ENCODE data around the gene KCNJ6.

KCNJ6 gene

DNA sequence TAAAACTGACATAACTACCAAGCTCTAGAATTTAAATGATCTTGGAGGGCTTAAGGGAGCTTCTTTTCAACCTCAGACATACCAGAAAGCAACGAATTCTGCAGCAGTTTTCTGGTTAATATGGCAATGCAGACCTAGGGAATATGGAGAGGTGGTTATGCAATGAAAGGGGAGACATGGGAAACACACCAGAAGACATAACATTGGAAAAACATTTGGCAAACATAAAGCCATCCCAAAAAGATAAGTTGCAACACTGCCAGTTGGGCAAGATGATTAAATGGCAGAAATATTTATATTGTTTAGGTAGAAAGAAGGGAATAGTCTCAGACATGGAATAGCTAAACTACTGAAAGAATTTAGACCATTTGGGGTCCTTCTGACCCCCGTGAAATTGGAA lies 104.5 kb downstream of the KCNJ6 start:
- no peak for DNase-seq

DNA sequence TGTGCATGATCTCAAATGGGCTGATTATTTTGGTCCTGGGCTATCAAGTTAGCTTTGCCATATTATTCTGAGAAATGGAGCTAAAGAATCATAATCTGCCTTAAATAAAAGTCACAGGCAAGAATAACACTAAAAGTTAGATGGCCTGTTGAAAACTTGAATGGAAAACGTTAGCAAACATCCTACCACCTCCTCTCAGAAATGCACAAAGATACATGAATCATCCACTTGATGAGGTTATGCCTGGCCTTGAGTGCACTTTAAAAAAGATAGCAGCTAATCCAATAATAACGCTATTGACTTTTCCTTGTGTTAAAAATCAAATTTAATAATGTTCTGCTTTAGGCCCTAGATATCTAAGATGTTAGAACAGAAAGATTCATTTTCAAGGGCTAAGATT lies 108.0 kb downstream of the KCNJ6 start:
- no peak for DNase-seq

DNA sequence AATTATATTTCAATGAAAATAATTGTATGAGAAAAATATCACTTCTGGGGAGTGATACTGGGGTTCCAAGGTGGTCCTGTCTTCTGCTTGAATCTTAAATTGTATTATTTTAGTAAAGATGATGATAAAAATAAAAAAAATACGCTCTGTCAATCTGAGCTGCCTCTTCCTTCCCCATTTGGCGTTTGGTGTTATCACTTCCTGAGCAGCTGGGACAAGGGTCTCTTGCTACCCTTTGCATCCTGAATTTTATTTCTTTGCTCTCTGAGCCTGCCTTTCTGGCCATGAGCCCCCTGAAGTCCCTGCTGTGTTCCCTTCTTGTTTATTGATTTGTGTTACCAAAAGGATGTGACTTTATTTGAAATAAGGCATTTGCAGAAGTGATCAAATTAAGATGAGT lies 111.0 kb downstream of the KCNJ6 start:
- DNase-seq, result no peak

DNA sequence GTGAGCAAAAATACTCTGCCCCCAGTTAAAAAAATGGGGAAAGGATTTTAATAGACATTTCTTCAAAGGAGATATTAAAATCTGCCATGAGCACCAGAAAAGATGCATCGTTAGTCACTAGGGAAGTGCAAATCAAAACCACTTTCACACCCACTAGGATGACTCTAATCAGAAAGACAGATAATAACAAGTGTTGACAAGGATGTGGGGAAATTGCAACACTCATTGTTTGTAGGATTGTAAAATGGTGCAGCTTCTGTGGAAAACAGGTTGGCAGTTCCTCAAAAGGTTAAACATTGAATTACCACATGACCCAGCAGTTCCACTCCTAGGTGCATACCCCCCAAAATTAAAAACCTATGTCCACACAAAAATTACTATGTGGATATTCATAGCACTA lies 112.3 kb downstream of the KCNJ6 start:
- DNase-seq, result no peak

DNA sequence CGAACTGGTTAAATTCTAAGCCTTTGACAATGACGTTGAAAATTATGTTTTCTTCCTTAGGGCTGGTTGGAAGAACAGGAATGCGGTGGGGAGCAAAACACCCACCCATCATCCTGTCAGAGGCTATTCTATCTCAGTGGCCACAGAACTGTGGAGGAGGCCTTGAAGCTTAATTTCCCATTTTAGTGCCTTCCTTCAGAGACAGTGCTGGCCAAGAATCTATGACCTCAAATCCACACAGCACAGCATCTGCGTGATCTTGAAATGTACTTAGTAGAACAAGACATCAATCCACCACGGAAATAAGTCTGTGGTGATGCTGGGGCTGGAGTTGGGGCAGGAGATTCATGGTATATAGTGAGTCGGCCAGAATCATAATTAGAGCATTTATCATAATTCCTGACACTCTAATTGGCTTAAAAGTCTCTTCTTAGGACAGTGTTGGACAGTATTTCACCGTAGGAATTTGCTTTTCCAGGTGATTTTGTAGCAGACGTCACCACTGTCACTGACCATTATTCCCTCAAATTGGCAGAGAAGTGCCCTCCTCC lies 113.1 kb downstream of the KCNJ6 start:
- no peak for DNase-seq

DNA sequence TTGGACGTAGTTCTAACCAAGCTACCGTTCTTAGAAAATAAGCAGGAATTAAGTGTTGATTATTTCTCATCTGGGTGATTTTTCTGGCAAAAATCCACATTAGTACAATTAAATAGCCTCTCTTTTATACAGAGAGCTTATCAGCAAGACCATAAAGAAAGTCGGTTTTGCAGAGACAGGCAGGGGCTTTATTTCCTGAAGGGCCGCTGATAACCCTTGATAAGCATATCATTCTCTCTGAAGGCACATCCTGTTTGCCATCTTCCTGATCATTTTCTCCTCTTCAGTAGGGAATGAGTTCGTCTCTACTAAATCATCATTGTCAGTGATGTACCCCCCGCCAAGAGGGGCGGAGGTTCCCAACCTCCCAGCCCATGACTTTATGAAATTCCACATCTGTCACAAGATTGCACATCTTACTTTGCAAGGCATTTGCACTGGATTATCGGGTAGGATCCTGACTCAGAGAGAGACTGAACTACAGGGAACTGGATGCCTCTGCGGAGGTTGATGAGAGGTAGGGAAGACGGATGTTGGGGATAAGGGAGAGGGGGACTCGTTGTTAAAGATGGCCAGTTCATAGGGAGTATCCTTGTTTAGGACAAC lies 115.7 kb downstream of the KCNJ6 start:
- no peak for DNase-seq

DNA sequence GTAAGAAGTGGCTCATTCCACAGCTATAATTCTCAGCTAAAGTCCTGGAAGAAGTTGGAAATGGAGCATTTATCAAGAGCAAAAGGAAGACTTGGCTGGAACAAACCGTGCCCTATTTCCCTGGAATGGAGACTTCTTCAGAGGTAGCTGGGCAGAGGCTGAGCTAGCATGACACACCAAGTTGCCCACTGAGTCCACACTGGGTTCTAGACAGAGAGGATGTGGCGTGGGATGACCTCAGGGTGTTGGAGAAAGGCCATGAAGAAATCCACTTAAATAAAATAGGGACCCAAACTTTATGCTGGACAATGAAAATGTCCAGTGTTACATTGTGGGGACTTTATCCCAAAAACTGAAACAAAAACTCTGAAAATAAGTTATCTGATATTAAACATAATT lies 116.2 kb downstream of the KCNJ6 start:
- DNase-seq, result no peak

DNA sequence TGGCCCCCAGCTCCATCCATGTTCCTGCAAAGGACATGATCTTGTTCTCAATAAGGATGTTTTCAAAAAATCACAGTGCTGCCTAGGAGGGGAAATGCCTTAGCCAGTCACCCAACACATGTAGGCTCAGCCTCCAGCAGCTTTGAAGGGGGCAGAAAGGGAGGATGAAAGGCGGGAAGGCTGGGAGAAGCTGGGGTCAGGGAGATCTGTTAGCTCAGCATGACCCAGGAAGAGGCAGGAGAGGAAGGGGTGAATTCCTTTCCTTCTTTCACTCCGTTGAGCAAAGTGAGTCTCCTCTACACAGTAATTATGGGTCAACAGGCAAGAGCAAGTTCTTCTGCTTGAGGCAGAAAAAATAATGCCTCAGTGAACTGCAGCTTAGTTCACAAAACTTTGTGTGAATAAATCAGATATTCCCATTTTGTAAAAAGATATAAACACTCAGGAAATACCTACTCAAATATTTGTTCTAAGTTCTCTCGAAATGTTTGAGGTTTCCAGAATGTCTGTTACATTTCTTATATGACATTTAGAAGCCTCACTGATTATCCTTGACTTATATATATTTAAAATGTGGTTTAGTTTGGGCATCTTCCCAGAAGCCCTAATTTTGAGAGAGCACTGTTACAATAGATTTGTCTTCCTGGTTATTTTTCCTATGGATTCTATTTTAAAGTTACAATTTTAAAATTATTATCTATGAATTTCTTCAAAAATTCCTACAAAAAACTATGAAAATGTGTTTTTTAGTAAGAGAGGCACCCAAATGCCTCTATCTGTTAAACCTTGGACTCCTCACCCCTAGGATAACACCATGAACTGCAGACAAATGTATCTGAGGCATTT lies 116.8 kb downstream of the KCNJ6 start:
- no peak for DNase-seq

DNA sequence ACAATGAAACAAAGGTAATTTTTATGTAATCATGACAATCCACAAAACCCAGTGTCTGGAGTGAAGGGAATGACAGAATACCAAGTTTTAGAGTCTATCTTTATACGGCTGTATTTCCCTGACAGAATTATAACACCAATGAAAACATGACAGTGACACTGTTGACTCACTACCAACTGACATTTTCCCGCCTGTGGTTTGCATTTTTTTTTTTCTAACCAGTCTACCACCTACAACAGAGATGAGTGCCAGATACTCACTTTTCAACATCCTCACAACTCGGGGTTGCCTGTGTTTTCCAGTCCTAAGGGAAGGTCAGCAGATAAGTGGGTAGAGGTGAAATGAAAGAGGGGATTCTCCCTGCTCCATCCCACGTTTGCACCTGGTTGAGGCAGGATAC lies 118.9 kb downstream of the KCNJ6 start:
- no peak for DNase-seq

DNA sequence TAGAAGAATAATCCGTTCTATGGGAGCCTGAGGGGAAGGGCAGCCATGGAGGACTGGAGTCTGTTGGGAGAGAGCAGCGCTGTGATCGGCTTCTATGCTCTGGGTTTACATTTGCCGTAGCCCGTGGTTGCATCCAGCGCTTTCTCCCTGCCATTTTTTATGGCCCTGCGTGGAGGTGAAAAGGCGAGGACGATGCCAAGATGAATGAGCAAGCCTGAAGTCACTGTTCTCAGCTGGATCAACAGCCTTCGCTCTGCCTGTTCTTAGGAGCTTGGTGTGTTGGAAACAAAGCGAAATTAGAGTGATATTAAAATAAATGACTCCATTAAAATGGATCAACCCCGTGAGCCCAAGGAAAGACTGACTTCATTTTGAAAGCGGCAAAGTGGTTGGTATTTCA lies 120.2 kb downstream of the KCNJ6 start:
- DNase-seq, result no peak

DNA sequence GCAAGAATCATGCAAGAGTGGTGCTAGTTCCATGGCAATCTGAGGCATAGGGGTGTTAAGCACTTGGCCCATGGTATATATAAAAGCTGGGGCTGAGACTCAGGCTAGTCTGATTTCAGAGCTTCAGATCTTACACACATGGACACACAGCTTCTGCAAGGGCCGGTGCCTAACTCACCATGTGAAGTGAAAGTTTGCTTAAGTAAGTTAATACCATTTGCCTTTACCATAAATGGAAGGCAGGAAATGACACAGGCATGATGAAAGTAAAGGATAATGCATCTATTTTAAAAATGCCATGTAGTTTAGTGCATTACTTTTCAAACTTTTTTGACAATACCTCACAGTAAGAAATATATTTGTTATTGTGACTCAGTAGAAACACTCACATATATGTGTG lies 122.6 kb downstream of the KCNJ6 start:
- no peak for DNase-seq

DNA sequence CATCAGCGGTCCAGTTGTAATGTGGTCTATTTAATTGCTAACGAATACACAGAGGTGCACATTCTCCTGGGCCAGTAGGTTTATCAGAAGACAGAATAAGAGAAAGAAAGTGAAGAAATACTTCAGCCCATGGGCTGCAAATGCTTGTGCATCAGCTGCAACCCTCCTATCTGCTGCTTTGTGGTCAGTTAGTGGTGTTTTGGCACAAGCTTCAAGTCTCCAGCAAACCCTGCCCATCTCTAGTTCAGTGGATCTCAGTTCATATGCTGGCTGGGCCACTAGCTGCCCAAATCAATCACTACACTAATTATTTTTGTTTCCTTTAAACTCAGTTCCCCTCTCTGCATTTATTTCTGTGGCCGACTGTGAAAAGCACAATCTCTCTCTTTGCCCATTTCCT lies 124.2 kb downstream of the KCNJ6 start:
- no peak for DNase-seq

DNA sequence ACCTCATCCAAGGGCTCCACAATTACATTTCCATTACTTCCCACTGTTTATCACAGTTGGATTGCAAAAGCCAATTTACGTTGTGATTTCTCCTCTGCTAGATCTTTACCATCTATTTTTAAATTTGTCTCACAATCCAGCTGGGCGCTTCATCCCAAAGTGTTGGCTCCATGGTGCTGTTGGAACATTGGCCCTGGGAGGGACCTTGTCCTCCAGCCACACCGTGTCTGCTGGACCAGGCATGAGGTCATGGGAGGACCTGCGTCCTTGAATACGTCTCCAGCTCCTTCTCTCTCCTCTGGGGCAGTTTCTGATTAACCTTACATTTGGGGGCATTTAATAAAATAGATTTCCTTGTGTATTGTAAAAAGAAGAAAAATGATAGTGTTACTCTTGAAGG lies 125.4 kb downstream of the KCNJ6 start:
- no peak for DNase-seq

DNA sequence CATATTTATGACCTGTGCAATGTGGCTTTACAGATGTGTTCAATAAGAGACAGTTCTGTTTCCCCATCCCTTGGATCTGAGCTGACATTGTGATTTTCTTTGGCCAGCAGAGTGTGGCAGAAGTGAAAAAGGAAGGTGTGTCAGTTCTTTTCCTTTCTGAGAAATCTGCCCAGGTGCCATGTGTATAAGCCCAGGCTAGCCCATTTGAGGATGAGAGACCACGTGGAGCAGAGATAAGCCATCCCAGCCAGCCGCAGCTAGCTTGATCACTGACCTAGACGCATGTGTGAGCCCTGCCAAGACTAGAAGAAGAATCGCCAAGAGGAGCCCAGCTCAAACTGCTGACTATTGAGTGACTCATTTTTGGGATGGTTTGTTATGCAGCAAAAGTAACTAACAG lies 127.8 kb downstream of the KCNJ6 start:
- no peak for DNase-seq

DNA sequence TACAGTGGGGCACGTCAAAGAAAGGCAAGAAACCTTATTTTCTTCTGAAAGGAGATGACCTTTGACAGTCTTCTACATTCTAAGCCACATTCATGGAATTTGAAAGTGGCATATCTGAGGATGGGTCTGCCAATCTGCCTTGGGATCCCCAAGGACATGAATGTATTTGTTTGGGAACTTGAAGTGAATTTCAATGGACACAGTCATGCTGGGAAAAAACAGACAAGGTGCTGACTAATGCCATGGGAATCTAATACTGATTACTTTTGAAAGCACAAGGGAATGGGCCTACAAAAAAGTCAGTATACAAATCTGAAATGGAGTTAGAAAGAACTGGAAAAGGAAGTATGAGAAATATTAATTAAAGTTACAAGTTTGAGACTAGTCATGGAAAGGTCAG lies 128.8 kb downstream of the KCNJ6 start:
- no peak for DNase-seq

DNA sequence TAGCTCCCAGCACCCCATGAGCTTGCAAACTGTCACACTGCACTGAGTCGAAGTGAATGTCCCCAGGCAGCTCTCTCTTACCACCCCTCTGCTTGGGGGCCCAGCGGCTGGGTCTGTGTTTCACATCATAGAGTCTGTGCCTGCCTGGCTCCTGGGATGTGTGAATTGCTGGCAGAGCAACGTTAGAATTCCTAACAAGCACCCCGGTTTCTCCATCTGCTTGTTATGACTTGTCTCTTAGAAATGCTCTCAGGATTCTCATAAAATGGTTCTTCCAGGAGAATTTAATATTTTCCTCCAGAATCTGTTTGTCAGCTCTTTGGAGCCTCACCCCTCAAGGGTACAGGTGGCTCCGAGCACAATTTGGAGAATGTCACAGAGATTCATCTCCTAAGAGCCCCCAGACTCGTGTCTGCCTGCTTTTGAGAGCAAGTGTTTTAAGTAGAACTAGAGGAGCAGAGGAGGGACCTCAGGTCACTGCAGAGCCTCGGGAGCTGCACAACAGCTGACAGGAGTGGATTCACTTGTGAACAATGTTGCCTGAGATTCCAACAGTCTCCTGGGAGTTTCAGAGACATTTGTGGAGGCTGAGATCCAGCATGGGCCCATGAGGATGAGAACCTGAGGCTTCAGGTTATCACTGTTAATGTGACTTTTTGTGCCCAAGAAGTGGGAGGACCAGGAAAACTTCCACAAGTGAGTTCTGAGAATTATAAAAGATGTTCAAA lies 131.5 kb downstream of the KCNJ6 start:
- no peak for DNase-seq

DNA sequence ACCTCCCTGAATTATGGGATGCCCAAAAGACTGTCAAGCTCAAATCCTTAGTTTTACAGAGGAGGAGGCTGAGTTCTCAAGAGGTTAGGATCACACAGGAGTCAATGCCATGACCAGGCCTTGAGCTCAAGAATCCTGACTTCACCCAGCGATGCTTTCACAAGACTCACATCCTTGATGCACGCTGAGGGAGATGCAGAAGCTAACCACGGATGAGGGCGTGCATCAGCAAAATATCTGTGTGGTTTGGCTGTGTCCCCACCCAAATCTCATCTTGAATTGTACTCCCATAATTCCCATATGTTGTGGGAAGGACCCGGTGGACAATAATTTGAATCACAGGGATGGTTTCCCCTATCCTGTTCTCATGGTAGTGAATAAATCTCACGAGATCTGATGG lies 133.2 kb downstream of the KCNJ6 start:
- DNase-seq, result no peak

DNA sequence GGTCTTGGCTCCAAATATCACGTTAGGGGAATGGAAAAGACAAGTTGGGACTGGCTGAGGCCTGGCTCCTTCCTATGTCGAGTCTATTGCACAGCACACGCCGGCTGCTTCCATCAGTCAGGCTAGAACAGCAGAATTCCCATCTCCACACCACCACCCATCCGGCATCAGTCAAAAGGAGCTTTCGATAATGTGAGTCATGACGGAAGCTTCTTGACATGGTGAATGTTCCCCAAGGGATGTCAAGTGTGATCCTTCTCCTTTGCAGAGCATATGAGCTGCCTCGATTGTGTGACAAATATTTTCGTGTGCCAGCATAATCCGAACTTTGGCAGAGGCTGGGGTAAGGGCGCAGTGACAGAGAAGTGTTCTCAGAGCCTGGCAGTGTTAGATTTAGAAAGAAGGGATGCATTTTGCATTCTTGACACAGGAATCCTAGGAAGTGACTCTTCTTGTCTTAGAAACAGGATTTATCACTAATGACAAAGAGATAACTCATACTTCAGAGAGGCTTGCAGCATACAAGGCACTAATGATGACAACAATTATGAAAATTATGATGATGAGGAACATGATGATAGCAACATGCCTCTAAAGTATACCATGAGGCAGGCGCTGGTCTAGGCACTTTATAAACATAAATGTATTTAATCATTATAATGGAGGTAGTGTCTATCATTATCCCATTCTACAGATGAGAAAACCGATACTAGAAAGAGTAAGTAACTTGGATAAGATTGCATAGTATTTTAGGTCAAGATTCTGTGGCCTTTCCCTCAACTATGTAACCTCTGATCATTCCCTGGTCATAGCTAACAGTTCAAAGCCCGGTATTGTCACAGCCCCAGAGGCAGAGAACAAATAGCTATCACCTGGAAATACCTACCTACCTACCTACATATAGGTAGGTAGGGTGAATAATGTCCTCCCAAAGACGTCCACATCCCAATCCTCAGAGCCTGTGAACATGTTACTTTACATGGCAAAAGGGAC lies 135.0 kb downstream of the KCNJ6 start:
- no peak for DNase-seq

DNA sequence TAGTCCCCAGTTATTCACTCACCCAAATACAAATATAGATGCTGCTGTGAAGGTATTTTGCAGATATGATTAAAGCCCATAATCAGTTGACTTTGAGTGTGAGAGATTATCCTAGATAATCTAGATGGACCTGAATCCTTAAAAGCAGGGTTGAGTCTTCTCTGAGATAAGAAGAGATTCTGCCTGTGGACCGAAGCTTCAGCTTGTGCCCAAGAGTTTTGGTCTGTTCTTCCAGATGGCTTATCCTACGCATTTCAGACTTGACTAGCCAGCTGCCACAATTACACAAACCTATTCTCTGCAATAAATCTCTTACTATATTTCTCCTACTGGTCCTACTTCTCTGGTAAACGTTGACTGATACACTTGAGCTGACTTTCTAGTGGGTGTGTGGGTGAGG lies 145.1 kb downstream of the KCNJ6 start:
- no peak for DNase-seq

DNA sequence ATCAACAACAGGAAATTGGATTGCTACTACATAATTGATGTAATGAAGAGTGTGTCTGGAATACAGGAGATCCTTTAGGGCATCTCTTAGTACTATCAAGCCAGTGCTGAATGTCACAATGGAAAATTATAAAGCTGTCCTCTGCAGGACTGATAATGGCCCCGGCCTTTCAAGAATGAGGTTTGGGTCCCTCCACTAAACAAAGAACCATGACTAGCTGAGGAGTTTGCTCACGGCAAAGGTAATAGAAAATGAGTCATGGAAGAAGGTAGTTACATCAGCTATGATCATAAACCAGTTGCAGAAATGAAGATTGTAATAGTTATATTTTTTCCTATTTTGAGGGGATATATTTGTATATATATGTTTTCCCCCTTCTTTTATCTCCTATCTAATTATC lies 145.8 kb downstream of the KCNJ6 start:
- no peak for DNase-seq

DNA sequence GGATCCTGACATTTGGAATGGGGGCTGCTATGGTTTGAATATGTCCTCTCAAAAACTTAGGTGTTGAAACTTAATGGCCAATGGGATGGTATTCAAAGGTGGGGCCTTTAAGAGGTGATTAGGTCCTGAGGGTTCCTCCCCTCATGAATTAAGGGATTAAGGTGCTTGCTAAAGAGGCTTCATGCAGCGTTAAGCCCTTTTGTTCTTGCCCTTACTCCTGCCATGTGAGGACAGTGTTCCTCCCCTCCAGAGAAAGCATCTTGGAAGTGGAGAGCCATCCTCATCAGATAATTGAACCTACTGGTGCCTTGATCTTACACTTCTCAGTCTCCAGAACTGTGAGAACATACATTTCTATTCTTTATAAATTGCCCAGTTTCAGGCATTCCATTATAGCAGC lies 146.6 kb downstream of the KCNJ6 start:
- DNase-seq, result no peak

DNA sequence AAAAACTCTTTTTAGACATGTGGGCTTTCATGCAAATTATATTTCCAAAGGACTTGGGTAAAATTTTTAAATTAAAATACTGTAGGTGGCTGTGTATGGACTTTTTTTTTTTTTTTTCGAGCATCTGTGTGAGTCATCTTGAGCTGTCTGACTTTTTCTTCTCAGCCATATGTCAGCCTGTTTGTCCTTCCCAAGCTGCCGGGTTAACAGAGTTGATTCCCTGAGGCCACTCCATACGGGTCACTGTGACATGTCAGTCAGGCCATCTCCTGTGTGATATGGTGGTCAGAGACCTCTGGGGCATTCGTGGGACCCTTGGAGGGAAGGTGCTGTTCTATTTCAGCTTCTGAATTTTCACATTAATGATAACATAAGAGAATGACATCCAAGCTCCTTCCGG lies 148.3 kb downstream of the KCNJ6 start:
- DNase-seq, result no peak

DNA sequence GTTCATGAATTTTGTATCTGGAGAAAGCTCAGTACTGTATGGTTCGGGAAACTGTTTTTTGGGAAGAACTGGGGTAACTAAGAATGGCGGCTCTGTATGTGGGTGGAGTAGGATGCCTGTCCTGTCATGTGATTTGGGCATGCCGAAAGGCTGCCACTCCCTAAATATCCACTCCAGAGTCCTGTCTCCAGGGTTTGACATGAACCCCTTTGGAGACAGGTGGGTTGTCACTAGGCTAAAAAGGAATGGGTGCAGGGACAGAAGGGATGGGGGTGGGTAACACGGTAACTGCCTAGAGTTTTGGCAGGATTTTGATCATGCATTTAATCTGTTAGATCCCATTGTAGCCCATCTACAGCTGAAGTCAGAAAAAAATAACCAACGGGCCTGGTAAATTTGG lies 150.1 kb downstream of the KCNJ6 start:
- DNase-seq, result no peak

Measured in NCI-H2029 treated with DMSO at 0.1 percent for 48 hours (cell line).